WI38 (cell line): ENCODE results near the gene ZNF747.

Source experiments
- H3K4me3 ChIP-seq: 2 replicates; pipeline ENCODE4 v1.5.1; 2011; ENCODE audit warnings: low read depth, mild to moderate bottlenecking, control low read depth, low read length
- TF ChIP-seq, protein P1 (sequence below): IDR thresholded peaks from 2 replicates; pipeline ENCODE4 v1.5.1; 2012; ENCODE audit warnings: low read depth, mild to moderate bottlenecking, control low read depth, low read length

ZNF747 gene

DNA sequence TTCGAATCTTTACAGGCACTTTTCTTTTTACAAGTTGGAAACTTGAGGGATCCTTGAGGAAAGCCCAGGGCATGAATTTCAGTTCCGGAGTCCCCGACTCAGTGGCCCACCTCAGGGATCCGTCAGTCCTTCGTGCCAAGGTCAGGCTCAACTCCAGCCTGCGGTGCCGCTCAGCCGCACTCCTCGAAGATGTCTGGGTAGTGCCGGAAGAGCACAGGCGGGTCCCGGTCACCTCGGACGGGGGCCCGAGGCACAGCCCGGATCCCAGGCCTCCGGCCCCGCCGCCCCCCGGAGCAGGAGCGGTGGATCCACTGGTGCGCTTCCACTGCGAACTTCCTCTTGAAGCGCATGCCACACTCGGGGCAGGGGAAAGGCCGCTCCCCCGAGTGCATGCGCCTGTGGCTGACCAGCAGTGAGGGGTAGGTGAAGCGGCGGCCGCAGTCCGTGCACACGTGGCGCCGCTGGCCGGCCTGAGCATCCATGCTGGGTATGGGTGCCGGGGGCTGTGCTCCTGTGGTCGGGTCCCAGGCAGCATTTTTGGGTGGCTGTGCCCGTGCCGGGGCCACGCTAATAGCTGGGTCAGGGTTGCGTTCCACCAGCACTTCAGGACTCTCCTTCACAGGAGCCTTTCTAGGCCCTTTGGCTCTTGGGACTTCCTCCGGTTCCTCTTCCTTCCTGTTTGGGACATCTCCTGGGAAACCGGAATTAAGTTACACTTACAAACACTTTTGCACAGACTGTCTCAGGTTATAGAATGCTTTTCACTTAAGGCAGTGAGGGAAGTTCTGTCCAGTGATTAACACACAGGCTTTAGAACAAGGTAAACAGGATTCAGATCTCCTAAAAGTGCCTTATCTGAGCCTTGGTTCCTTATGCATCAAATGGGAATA is 35.3 kb upstream of the ZNF747 start:
- TF ChIP-seq, protein P1, sequence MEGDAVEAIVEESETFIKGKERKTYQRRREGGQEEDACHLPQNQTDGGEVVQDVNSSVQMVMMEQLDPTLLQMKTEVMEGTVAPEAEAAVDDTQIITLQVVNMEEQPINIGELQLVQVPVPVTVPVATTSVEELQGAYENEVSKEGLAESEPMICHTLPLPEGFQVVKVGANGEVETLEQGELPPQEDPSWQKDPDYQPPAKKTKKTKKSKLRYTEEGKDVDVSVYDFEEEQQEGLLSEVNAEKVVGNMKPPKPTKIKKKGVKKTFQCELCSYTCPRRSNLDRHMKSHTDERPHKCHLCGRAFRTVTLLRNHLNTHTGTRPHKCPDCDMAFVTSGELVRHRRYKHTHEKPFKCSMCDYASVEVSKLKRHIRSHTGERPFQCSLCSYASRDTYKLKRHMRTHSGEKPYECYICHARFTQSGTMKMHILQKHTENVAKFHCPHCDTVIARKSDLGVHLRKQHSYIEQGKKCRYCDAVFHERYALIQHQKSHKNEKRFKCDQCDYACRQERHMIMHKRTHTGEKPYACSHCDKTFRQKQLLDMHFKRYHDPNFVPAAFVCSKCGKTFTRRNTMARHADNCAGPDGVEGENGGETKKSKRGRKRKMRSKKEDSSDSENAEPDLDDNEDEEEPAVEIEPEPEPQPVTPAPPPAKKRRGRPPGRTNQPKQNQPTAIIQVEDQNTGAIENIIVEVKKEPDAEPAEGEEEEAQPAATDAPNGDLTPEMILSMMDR: no peak
- H3K4me3 ChIP-seq: no peak overlapping the region

- no peak overlapping the region for H3K4me3 ChIP-seq
- TF ChIP-seq, protein P1: no peak
Measured at GRCh38 chr16:30569281-30569680, 34.6 kb upstream of the ZNF747 start.

- no peak overlapping the region for H3K4me3 ChIP-seq
- TF ChIP-seq, protein P1: no peak
Measured at GRCh38 chr16:30567991-30568638, 33.5 kb upstream of the ZNF747 start.

GRCh38 chr16:30567160-30567990 is 32.7 kb upstream of the ZNF747 start:
- no peak overlapping the region for H3K4me3 ChIP-seq
- TF ChIP-seq, protein P1: no peak

- H3K4me3 ChIP-seq: no peak overlapping the region
- TF ChIP-seq, protein P1: no peak
Measured at GRCh38 chr16:30566531-30566930, 31.9 kb upstream of the ZNF747 start.

GRCh38 chr16:30565984-30566383 is 31.3 kb upstream of the ZNF747 start:
- no peak overlapping the region for H3K4me3 ChIP-seq

More at GRCh38 chr16:30565984-30566383, 31.3 kb upstream of the ZNF747 start:
- TF ChIP-seq, protein P1: no peak
